ENCODE results near the gene SUPT5H. TPM values are rescaled to one million over a fixed set of nuclear protein-coding genes. Genes with fewer than 3 reads are reported as not detected.
"Not testable (repeated sequence)": the region's sequence is repeated elsewhere in the genome, so short reads cannot be mapped to it uniquely, and the experiment has no call there.

The SUPT5H gene
- total RNA-seq, 1 experiment from 2014 or later = 158 TPM

- Mint-ChIP-seq H3K9me3 (ENCODE audit: low read depth, unreplicated experiment) (no peaks in the 10 kb centered on the region), H3K4me3 (ENCODE audit: low read depth, unreplicated experiment) (peak overlapping the region; percentile 96), H3K27ac (ENCODE audit: unreplicated experiment) (no peak overlapping the region), H3K36me3 (ENCODE audit: insufficient read depth, unreplicated experiment) (peaks cover 59% of the 10 kb centered on the region), H3K27me3 (ENCODE audit: unreplicated experiment) (no peaks in the 10 kb centered on the region), H3K4me1 (ENCODE audit: low read depth, unreplicated experiment) (peaks cover 16% of the 10 kb centered on the region)
- no TSS peak for BruUV-seq (replicated peaks)
- no peak for DNase-seq
- TF ChIP-seq, protein P1, sequence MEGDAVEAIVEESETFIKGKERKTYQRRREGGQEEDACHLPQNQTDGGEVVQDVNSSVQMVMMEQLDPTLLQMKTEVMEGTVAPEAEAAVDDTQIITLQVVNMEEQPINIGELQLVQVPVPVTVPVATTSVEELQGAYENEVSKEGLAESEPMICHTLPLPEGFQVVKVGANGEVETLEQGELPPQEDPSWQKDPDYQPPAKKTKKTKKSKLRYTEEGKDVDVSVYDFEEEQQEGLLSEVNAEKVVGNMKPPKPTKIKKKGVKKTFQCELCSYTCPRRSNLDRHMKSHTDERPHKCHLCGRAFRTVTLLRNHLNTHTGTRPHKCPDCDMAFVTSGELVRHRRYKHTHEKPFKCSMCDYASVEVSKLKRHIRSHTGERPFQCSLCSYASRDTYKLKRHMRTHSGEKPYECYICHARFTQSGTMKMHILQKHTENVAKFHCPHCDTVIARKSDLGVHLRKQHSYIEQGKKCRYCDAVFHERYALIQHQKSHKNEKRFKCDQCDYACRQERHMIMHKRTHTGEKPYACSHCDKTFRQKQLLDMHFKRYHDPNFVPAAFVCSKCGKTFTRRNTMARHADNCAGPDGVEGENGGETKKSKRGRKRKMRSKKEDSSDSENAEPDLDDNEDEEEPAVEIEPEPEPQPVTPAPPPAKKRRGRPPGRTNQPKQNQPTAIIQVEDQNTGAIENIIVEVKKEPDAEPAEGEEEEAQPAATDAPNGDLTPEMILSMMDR (IDR thresholded peaks at IDR 0.05; ENCODE audit: unreplicated experiment) = no peak
- CTCF ChIA-PET = interaction anchor here (0.6 to 0.9 kb wide), 2 partner anchors 13 to 29 kb away, joined by 4 read pairs; partner anchors contain the start of gene RPS16
- intact Hi-C loops (cut with micrococcal nuclease; ENCODE audit: unreplicated experiment) = loop anchor here (10.0 kb wide), 1 partner anchor 227 kb away; no protein-coding TSS in a partner anchor
Observed at GRCh38 chr19:39448271-39448670, 2.9 kb downstream of the SUPT5H start.

DNA sequence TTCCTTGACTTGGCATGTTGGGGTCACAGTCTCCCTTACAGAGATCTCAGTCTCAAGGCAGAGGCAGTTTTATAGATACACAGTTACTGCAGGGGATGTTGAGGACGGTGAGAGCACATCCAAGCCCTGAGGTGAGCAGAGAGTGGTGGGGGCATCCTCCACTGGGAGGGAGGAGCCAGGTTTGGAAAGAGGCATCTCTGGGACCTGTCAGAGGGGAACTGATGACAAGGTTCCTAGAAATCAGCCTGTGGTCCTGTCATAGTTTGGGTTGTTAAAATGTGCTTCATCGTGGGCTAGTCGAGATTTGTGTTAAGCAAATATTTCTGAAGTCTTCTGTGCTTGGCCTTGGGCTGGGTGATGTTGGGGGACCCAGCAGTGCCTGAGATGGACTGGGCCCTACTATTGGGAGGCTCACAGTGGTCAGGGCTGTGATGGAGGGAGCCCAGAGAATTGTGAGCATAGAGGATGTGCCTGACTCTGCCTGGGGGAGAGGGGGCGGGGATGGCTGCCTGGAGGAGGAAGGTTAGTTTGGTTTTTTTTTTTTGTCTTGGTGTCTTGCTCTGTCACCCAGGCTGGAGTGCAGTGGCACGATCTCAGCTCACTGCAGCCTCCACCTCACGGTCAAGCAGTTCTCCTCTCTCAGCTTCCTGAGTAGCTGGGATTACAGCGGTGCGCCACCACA is 3.9 kb downstream of the SUPT5H start:
- H3K9me3 Mint-ChIP-seq (ENCODE audit: low read depth, unreplicated experiment) = no peaks in the 10 kb centered on the region
- DNase-seq = no peak
- H3K4me1 Mint-ChIP-seq (ENCODE audit: low read depth, unreplicated experiment) = peaks cover 16% of the 10 kb centered on the region
- no peaks in the 10 kb centered on the region for H3K27me3 Mint-ChIP-seq (ENCODE audit: unreplicated experiment)
- H3K4me3 Mint-ChIP-seq (ENCODE audit: low read depth, unreplicated experiment) = no peak overlapping the region
- no peak overlapping the region for H3K27ac Mint-ChIP-seq (ENCODE audit: unreplicated experiment)
- TF ChIP-seq, protein P1 (IDR thresholded peaks at IDR 0.05; ENCODE audit: unreplicated experiment) = no peak
- peaks cover 59% of the 10 kb centered on the region for H3K36me3 Mint-ChIP-seq (ENCODE audit: insufficient read depth, unreplicated experiment)
- no TSS peak for BruUV-seq (replicated peaks)
- intact Hi-C loops (cut with micrococcal nuclease; ENCODE audit: unreplicated experiment) = loop anchor here (10.0 kb wide), 1 partner anchor 226 kb away; no protein-coding TSS in a partner anchor
- CTCF ChIA-PET = interaction anchor here (0.6 to 0.9 kb wide), 2 partner anchors 14 to 28 kb away, joined by 4 read pairs; partner anchors contain the start of gene RPS16

DNA sequence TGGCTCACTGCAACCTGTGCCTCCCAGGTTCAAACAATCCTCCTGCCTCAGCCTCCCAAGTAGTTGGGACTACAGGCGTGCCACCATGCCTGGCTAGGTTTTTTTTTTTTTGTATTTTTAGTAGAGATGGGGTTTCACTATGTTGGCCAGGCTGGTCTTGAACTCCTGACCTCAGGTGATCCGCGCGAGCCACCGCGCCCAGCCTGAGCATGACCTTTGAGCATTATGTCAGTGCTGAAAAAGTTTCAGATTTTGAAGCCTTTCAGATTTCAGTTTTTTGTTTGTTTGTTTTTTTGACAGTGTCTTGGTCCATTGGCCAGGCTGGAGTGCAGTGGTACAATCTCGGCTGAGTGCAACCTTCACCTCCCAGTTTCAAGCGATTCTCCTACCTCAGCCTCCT is 5.9 kb downstream of the SUPT5H start:
- H3K27me3 Mint-ChIP-seq (ENCODE audit: unreplicated experiment); H3K9me3 Mint-ChIP-seq (ENCODE audit: low read depth, unreplicated experiment); BruUV-seq (replicated peaks); H3K4me3 Mint-ChIP-seq (ENCODE audit: low read depth, unreplicated experiment); H3K27ac Mint-ChIP-seq (ENCODE audit: unreplicated experiment); CTCF ChIA-PET; intact Hi-C loops (cut with micrococcal nuclease; ENCODE audit: unreplicated experiment); DNase-seq: not testable (repeated sequence)
- Mint-ChIP-seq H3K36me3 (ENCODE audit: insufficient read depth, unreplicated experiment) (peaks cover 46% of the 10 kb centered on the region), H3K4me1 (ENCODE audit: low read depth, unreplicated experiment) (peaks cover 16% of the 10 kb centered on the region)

- no TSS peak for BruUV-seq (replicated peaks)
- DNase-seq = no peak
- Mint-ChIP-seq H3K27me3 (ENCODE audit: unreplicated experiment) (no peaks in the 10 kb centered on the region), H3K9me3 (ENCODE audit: low read depth, unreplicated experiment) (no peaks in the 10 kb centered on the region), H3K36me3 (ENCODE audit: insufficient read depth, unreplicated experiment) (peaks cover 50% of the 10 kb centered on the region), H3K4me3 (ENCODE audit: low read depth, unreplicated experiment) (no peak overlapping the region), H3K4me1 (ENCODE audit: low read depth, unreplicated experiment) (no peaks in the 10 kb centered on the region), H3K27ac (ENCODE audit: unreplicated experiment) (no peak overlapping the region)
- CTCF ChIA-PET = interaction anchor here (0.7 to 1.1 kb wide), 2 partner anchors 11 to 73 kb away, joined by 4 read pairs; partner anchors contain the start of gene PAF1
- TF ChIP-seq, protein P1 (IDR thresholded peaks at IDR 0.05; ENCODE audit: unreplicated experiment) = no peak
- intact Hi-C loops (cut with micrococcal nuclease; ENCODE audit: unreplicated experiment) = no loop called here
Observed at GRCh38 chr19:39463403-39463802, 18.0 kb downstream of the SUPT5H start.
